Measurements from ENCODE around the gene TMEM196.
"Not testable (repeated sequence)": the region's sequence is repeated elsewhere in the genome, so short reads cannot be mapped to it uniquely, and the experiment has no call there.

TMEM196 gene

DNA sequence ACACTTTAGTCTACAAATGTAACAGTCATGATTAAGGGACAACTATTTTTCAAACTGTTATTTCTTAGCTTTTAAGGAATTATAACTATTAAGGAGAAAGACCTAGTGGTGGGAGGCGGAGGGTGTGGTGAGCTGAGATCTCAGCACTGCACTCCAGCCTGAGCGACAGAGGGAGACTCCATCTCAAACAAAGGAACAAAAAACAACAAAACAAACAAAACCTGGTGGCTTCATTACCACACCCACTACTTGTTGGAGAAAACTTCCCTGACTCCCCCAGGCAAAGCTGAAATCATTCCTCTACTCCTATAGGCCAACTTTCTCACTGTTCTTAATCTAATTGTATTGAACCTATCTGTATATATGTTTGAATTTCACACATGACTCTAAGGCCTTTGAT lies 67.8 kb downstream of the TMEM196 start:
- no peak for DNase-seq

DNA sequence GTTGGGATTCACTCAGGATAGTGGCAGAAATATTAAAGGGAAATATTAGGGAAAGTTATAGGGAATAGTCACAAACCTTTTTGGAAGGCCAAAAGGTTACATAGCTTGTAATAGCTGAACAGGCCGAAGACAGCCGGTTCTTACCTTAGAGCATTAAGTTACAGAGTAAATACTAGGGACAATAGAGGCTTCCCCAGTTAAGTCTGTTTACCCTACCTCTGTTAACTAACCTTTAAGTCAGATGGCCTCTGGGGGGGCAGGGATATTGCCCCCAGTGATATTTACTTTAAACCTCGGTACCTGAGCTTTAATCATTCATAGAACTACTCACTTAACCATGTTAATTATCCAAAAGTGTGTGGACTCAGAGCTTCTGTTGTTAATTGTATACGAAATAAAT lies 71.9 kb downstream of the TMEM196 start:
- no peak for DNase-seq

DNA sequence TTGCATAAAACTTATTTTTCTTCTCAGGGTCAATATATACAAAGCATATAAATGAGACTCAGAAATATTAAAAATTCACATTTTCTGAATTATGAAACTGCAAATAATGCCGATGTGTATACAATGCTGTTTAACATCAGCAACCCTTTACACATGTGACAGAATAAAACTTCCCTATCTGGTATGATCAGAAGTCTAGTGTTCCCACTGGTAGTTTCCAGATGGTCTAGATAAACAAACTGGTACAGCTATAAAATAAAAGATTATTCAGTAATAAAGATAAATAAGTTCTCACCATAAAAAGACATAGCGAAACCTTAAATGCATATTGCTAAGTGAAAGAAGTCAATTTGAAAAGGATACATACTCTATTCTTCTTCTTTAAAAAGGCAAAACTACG lies 72.5 kb downstream of the TMEM196 start:
- DNase-seq = no peak

DNA sequence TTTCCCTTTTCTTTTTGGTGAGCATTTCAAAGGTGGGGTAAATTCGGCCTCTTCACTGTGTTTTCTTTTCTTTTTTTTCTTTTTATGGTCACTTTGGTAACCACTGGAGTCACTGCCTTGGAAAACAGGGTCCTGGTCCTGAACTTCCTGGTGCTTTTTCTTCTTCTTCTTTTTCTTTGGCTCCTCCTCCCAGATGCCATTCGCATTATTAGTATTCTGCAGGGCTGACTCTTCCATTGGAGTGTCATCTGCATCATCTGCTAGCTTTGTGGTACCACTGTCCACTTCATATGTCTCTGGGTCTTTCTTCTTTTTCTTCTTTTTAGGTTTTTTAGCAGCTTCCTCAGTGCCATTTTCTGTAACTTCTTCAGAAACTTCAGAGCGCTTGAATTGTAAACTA lies 75.1 kb downstream of the TMEM196 start:
- DNase-seq = no peak

DNA sequence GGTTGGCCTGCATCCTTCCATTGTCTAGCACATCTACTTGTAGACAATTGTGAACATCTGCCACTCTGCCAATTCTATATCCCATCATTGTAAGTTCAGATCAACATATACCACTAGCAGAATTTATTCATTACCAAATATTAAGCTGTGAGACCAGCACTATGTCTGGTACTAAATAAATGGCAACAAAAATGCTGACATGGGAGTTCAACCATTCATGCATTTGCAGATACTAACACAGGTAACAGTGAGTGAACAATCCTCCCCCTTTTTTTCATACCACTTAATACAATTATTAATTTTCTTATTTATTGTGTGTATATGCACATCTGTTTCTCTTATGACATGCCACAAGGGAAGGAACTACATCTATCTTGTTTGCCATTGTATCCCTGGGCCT lies 76.5 kb downstream of the TMEM196 start:
- DNase-seq = no peak

DNA sequence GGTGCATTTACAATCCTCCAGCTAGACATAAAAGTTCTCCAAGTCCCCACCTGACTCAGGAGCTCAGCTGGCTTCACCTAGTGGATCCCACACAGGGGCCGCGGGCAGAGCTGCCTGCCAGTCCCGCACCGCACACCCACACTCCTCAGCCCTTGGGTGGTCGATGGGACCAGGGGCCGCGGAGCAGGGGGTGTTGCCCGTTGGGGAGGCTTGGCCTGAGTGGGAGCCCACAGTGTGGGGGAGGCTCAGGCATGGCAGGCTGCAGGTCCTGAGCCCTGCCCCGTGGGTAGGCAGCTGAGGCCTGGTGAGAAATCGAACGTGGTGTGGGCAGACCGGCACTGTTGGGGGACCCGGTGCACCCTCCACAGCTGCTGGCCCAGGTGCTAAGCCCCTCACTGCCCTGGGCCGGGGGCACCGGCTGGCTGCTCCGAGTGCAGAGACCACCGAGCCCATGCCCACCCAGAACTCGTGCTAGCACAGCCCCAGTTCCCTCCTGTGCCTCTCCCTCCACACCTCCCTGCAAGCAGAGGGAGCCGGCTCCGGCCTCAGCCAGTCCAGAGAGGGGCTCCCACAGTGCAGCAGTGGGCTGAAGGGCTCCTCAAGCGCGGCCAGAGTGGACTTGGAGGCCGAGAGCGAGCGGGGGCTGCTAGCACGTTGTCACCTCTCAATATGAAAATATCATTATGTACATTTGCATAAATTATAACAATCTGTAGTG lies 81.1 kb downstream of the TMEM196 start:
- no peak for DNase-seq

DNA sequence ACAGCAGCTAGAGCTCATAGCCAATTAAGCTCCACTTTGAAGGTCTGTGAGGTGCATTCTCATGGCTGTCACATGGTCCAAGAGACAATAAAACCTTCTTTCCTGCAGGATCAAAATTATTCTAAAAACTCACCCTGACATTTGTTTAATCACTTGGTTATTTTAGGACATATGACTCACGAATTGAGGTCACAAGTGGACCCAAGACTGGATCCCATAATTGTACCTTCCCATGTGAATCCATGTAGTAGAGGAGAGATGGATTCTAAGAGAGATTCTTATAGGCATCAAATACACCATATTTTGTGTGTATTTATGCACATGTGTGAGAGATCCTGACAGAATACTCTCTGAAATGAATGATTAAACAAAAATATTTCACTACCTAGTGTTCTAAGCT lies 82.7 kb downstream of the TMEM196 start:
- no peak for DNase-seq

DNA sequence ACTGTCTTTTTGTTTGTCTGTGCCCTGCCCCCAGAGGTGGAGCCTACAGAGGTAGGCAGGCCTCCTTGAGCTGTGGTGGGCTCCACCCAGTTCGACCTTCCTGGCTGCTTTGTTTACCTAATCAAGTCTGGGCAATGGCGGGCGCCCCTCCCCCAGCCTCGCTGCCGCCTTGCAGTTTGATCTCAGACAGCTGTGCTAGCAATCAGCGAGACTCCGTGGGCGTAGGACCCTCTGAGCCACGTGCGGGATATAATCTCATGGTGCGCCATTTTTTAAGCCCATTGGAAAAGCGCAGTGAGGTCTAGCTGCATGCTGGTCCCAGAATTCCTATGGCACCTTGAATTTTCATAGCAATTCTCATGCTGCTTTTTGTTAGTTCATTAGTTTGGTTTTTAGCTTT lies 84.3 kb downstream of the TMEM196 start:
- not testable (repeated sequence) for DNase-seq

DNA sequence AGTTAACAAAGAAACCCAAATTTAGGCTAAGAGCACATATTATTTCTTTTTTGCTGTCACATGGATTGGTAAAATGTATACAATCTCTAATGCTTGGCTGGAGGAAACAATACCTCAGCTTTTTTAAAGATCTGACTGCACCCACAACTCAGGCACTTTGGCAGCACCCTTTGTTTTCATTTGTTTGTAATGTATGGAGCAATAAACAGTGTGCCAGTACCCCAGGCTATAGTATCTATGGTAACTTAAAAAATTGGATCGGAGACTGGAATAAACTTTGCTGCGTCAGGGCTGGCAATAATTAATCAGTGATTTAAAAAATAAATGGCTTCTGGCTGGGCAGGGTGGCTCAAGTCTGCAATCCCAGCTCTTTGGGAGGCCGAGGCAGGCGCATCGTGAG lies 91.8 kb downstream of the TMEM196 start:
- DNase-seq = no peak

DNA sequence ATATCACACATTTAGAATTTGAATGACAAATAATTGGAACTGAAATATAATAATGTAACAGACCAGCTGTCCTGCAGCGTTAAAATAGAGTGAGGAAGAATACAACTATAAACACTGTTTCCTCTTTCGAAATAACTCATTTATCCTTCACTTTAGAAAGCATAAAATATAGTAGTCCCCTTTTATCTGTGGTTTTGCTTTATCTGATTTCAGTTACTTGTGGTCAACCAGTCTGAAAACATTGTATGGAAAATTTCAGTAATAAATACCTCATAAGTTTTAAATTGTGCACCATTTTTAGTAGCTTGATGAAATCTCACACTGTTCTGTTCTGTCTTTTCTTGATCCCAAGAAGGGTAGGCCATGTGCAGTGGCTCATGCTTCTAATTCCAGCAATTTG lies 96.2 kb downstream of the TMEM196 start:
- no peak for DNase-seq

DNA sequence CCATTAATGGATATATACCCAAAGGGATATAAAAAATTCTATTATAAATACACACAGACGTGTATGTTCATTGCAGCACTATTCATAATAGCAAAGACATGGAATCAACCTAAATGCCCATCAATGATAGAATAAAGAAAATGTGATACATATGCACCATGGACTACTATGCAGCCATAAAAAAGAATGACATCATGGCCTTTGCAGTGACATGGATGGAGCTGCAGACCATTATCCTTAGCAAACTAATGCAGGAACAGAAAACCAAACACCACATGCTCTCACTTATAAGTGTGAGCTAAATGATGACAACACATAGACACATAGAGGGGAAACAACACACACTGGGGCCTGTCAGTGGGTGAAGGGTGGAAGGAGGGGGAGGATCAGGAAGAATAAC lies 97.6 kb downstream of the TMEM196 start:
- DNase-seq = no peak

DNA sequence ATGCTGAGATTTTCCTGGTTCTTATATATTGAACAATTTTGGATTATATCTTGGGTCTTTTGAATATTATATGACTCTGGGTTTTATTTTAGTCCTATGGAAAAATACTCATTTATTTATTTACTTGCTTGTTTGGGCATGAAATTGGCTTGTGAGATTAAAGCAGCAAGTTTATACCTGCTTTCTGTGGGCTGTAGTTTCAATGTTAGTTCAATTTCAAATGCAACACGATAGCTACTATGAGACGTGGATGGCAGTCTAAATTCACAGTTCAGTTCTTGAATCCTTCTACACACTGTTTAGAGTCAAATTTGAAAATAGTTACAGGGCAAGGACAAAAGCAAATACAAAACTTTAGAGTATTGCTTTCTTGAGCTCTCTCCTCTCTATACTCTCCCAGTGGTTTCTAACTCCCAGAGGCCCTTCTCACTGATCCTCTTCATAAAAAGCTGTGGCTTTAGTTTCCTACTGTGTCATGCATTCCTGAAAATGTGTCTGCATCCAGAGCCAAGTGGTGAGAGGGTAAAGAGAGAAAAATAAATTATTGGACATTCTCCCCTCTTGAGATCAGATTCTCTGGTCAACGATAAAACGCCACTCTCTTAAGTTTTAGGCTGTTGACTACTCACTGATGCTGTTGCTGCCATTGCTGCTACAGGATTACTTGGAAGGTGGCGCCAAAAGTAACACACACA lies 99.0 kb downstream of the TMEM196 start:
- DNase-seq = no peak

DNA sequence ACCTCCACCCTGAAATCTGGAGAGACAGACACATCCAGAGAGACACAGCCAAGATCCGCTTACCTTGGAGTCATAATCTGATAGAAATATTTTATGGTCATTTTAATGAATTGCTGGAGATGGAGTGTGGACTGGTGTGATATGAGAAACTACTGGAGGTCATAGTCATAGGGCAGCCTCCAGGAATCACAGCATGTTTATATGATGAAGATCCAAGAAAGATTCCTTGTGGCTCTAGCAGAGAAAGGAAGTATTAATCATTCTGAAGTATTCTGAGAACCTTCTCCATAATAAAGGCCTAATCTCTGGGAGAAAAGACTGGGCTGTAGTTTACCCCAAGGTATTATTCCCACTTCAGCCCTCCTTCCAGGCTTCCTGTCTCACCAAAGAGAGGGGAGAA lies 102.6 kb downstream of the TMEM196 start:
- DNase-seq = no peak
